SK-N-SH (cell line): ENCODE data around the gene NFAT5. TPM values are rescaled to one million over a fixed set of nuclear protein-coding genes. Genes with fewer than 3 reads are reported as not detected.
A peak's percentile ranks its signal among the peaks of the same experiment; 100 is the strongest.

ENCODE experiments used
- CTCF ChIA-PET: fragments of 300-600, 350-600 bp; formaldehyde crosslinking; extraction: SDS; loops from one replicate; lab custom pipeline; 2021; lab: Yijun Ruan, JAX
- POLR2A ChIA-PET: fragments of 350-600 bp; sonication (Branson Sonifier 250); formaldehyde crosslinking; extraction: SDS; loops from one replicate; lab custom pipeline; 2020; ENCODE audit warnings: antibody characterized with exemption, inconsistent platforms; lab: Yijun Ruan, JAX
- DNase-seq: peaks from one replicate; pipeline ENCODE4 v3.0.0; 2012
- H2AFZ ChIP-seq: fragments of 200-600 bp; sonication (generic); 2 replicates; pipeline ENCODE4 v1.8.1; 2016; ENCODE audit warnings: antibody characterized with exemption, mild to moderate bottlenecking, low read depth
- H3F3A ChIP-seq: fragments of 200-600 bp; sonication (generic); replicated peaks from 2 replicates; pipeline ENCODE3; 2016; ENCODE audit warnings: antibody characterized with exemption, mild to moderate bottlenecking; ENCODE audit not compliant: insufficient read depth
- H3K27ac ChIP-seq, 2 experiments: fragments of 200-500 bp in 1 of 2; fragments of 200-600 bp in 1 of 2; sonication (Bioruptor generic) in 1 of 2; sonication (generic), shearing (Covaris generic) in 1 of 2; 2 replicates each; pipeline versions ENCODE4 v1.5.1 to v1.6.1; 2014 to 2016; ENCODE audit warnings: low read depth in 2 of 2, inconsistent platforms in 1 of 2, low read length in 1 of 2, mild to moderate bottlenecking in 1 of 2, mixed read lengths in 1 of 2
- H3K27me3 ChIP-seq: fragments of 200-600 bp; sonication (generic), shearing (Covaris generic); 2 replicates; pipeline ENCODE4 v1.6.1; 2016; ENCODE audit warnings: mixed run types; ENCODE audit not compliant: insufficient read depth
- H3K36me3 ChIP-seq, 2 experiments: fragments of 200-500 bp in 1 of 2; fragments of 200-600 bp in 1 of 2; sonication (Bioruptor generic) in 1 of 2; sonication (generic) in 1 of 2; replicated peaks in 1 of 2; 2 replicates each; pipeline versions ENCODE3 to v1.5.1; 2014 to 2016; ENCODE audit warnings: low read length in 1 of 2, mild to moderate bottlenecking in 1 of 2; ENCODE audit not compliant: insufficient read depth in 2 of 2, control insufficient read depth in 1 of 2
- H3K4me1 ChIP-seq, 2 experiments: fragments of 200-500 bp in 1 of 2; fragments of 200-600 bp in 1 of 2; sonication (Bioruptor generic) in 1 of 2; sonication (generic), shearing (Covaris generic) in 1 of 2; 2 replicates each; pipeline versions ENCODE4 v1.5.1 to v1.6.1; 2014 to 2016; ENCODE audit warnings: low read depth in 1 of 2, low read length in 1 of 2, mixed run types in 1 of 2; ENCODE audit not compliant: insufficient read depth in 2 of 2, control insufficient read depth in 1 of 2
- H3K4me2 ChIP-seq: fragments of 200-600 bp; sonication (generic), shearing (Covaris generic); 2 replicates; pipeline ENCODE4 v1.6.1; 2017; ENCODE audit warnings: mixed run types
- H3K4me3 ChIP-seq, 2 experiments: fragments of 200-500 bp in 1 of 2; fragments of 200-600 bp in 1 of 2; sonication (Bioruptor generic) in 1 of 2; sonication (generic), shearing (Covaris generic) in 1 of 2; 2 replicates each; pipeline versions ENCODE4 v1.5.1 to v1.8.1; 2014 to 2016; ENCODE audit warnings: low read depth in 2 of 2, inconsistent platforms in 1 of 2, low read length in 1 of 2, mild to moderate bottlenecking in 1 of 2, mixed read lengths in 1 of 2, moderate library complexity in 1 of 2
- H3K79me2 ChIP-seq: fragments of 200-600 bp; sonication (generic); 2 replicates; pipeline ENCODE4 v1.8.1; 2017; ENCODE audit warnings: mild to moderate bottlenecking; ENCODE audit not compliant: insufficient read depth
- H3K9ac ChIP-seq: fragments of 200-600 bp; sonication (generic); 2 replicates; pipeline ENCODE4 v1.6.1; 2017; ENCODE audit warnings: mixed run types
- H3K9me2 ChIP-seq: fragments of 200-600 bp; sonication (generic); 2 replicates; pipeline ENCODE4 v1.6.1; 2017; ENCODE audit warnings: mixed run types
- H3K9me3 ChIP-seq: fragments of 200-600 bp; sonication (generic); 2 replicates; pipeline ENCODE4 v1.6.1; 2017; ENCODE audit warnings: mixed run types, mild to moderate bottlenecking, moderate library complexity
- H4K20me1 ChIP-seq: fragments of 200-600 bp; sonication (generic); 2 replicates; pipeline ENCODE4 v1.6.1; 2017; ENCODE audit warnings: mild to moderate bottlenecking, mixed run types; ENCODE audit not compliant: insufficient read depth
- ELF1 ChIP-seq: IDR thresholded peaks from 2 replicates; pipeline ENCODE4 v1.4.0; 2012
- EP300 ChIP-seq, 2 experiments: IDR thresholded peaks; 2 replicates each; pipeline versions ENCODE4 v1.4.0 to v1.6.1; 2012; ENCODE audit warnings: borderline replicate concordance in 1 of 2, low read depth in 1 of 2, low read length in 1 of 2
- GABPA ChIP-seq: IDR thresholded peaks from 2 replicates; pipeline ENCODE4 v1.4.0; 2012; ENCODE audit warnings: low read depth, mild to moderate bottlenecking
- JUND ChIP-seq: IDR thresholded peaks from 2 replicates; pipeline ENCODE4 v1.4.0; 2012
- MEF2A ChIP-seq: IDR thresholded peaks from 2 replicates; pipeline ENCODE4 v1.4.0; 2012; ENCODE audit warnings: low read depth, borderline replicate concordance
- MXI1 ChIP-seq: IDR thresholded peaks from 2 replicates; pipeline ENCODE4 v1.6.1; 2012; ENCODE audit warnings: mild to moderate bottlenecking, low read depth, low read length, improper control_type of control experiment
- NRF1 ChIP-seq: IDR thresholded peaks from 2 replicates; pipeline ENCODE4 v1.6.1; 2012; ENCODE audit warnings: low read depth, mild to moderate bottlenecking, low read length
- POLR2AphosphoS5 ChIP-seq: IDR thresholded peaks from 2 replicates; pipeline ENCODE4 v1.6.1; 2012; ENCODE audit warnings: low read depth, low read length
- RCOR1 ChIP-seq: fragments of 150-350 bp; IDR thresholded peaks from 2 replicates; pipeline ENCODE4 v1.6.1; 2017; ENCODE audit warnings: antibody characterized with exemption, low read length
- SIN3A ChIP-seq: IDR thresholded peaks from 2 replicates; pipeline ENCODE4 v1.6.1; 2012; ENCODE audit warnings: low read depth, mild to moderate bottlenecking, low read length, moderate library complexity, borderline replicate concordance
- SMC3 ChIP-seq: IDR thresholded peaks from 2 replicates; pipeline ENCODE4 v1.6.1; 2012; ENCODE audit warnings: low read depth, low read length, improper control_type of control experiment
- TAF1 ChIP-seq: IDR thresholded peaks from 2 replicates; pipeline ENCODE4 v1.6.1; 2012; ENCODE audit warnings: low read depth, mild to moderate bottlenecking, low read length, moderate library complexity, borderline replicate concordance
- TCF12 ChIP-seq: IDR thresholded peaks from 2 replicates; pipeline ENCODE4 v1.4.0; 2012
- TEAD4 ChIP-seq: IDR thresholded peaks from 2 replicates; pipeline ENCODE4 v1.4.0; 2012; ENCODE audit warnings: mild to moderate bottlenecking, borderline replicate concordance; ENCODE audit not compliant: insufficient read depth
- YY1 ChIP-seq: IDR thresholded peaks from 2 replicates; pipeline ENCODE4 v1.4.0; 2012; ENCODE audit warnings: low read depth, mild to moderate bottlenecking
- WGBS: methylation state at CpG from one replicate; pipeline ENCODE4 v1.1.6; 2017; ENCODE audit warnings: low lambda C conversion rate; 5-methylcytosine and 5-hydroxymethylcytosine counted together
- polyA plus RNA-seq, 3 experiments: library from polyadenylated mRNA; depleted of rRNA; stranded (reverse); fragments of >200 nt; gene quantifications; 2 replicates each; pipeline ENCODE4 v1.2.3, GENCODE V29; 2012
- TF ChIP-seq, protein P1 (sequence below): fragments of 150-350 bp; IDR thresholded peaks from 2 replicates; pipeline ENCODE4 v1.6.1; 2016; ENCODE audit warnings: mild to moderate bottlenecking, low read depth, low read length
- TF ChIP-seq, protein P2 (sequence below): IDR thresholded peaks from 2 replicates; pipeline ENCODE4 v1.4.0; 2012; ENCODE audit warnings: low read depth, borderline replicate concordance
- TF ChIP-seq, protein P3 (sequence below): IDR thresholded peaks from 2 replicates; pipeline ENCODE4 v1.4.0; 2012; ENCODE audit warnings: low read depth
- TF ChIP-seq, protein P4 (sequence below): IDR thresholded peaks from 2 replicates; pipeline ENCODE4 v1.6.1; 2012; ENCODE audit warnings: mild to moderate bottlenecking, low read depth, low read length, moderate library complexity
- TF ChIP-seq, protein P5 (sequence below): IDR thresholded peaks from 2 replicates; pipeline ENCODE4; 2012

NFAT5 gene
- polyA plus RNA-seq, 1 of the 3 experiments (the other 2 are of a cell fraction), result 7.2 TPM

DNA sequence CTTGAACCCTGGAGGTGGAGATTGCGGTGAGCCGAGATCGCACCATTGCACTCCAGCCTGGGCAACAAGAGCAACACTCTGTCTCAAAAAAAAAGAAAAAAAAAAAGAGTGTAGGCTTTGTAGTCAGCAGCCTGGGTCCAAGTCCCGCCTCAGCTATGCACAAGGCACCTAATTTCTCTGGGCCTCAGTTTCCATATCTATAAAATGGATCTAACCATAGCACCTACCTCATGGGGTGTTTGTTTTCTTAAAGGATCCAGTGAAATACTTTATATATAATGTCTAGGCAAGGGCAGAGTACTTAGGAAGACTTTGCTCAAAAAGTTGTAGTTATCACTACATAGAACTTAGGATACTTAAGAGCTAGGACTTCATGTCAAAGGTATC is 45.4 kb upstream of the NFAT5 start:
- Histone ChIP-seq H2AFZ (0 out of 2 replicates have a peak overlapping the region, but pooled peaks have one; percentile 25), H3K27me3 (no peaks in the 10 kb centered on the region), H3F3A (no peaks in the 10 kb centered on the region), H3K4me1 (peaks cover 0 to 8% of the 10 kb centered on the region in 2 experiments; a peak in 1 of 4 replicates), H3K27ac (no peak overlapping the region), H3K9ac (no peak overlapping the region), H4K20me1 (no peaks in the 10 kb centered on the region), H3K9me3 (no peaks in the 10 kb centered on the region), H3K4me3 (no peak overlapping the region), H3K9me2 (no peaks in the 10 kb centered on the region), H3K79me2 (no peaks in the 10 kb centered on the region), H3K4me2 (no peak overlapping the region), H3K36me3 (no peaks in the 10 kb centered on the region)
- no peak for DNase-seq
- ChIA-PET POLR2A (no interaction called here), CTCF (no interaction called here)
- no peak for TF ChIP-seq TCF12
- TF ChIP-seq, protein P1, sequence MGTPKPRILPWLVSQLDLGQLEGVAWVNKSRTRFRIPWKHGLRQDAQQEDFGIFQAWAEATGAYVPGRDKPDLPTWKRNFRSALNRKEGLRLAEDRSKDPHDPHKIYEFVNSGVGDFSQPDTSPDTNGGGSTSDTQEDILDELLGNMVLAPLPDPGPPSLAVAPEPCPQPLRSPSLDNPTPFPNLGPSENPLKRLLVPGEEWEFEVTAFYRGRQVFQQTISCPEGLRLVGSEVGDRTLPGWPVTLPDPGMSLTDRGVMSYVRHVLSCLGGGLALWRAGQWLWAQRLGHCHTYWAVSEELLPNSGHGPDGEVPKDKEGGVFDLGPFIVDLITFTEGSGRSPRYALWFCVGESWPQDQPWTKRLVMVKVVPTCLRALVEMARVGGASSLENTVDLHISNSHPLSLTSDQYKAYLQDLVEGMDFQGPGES, result no peak
- no peak for TF ChIP-seq TAF1
- no peak for TF ChIP-seq RCOR1
- TF ChIP-seq NRF1, result no peak
- no peak for TF ChIP-seq MXI1
- TF ChIP-seq MEF2A, result no peak
- TF ChIP-seq EP300 (IDR thresholded peaks at IDR 0.05; ENCODE audit: borderline replicate concordance in 1 of 2, low read depth in 1 of 2, low read length in 1 of 2), result no peak
- no peak for TF ChIP-seq YY1
- TF ChIP-seq SIN3A, result no peak
- TF ChIP-seq POLR2AphosphoS5, result no peak
- no peak for TF ChIP-seq ELF1
- no peak for TF ChIP-seq JUND
- TF ChIP-seq, protein P2, sequence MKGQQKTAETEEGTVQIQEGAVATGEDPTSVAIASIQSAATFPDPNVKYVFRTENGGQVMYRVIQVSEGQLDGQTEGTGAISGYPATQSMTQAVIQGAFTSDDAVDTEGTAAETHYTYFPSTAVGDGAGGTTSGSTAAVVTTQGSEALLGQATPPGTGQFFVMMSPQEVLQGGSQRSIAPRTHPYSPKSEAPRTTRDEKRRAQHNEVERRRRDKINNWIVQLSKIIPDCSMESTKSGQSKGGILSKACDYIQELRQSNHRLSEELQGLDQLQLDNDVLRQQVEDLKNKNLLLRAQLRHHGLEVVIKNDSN, result no peak
- no peak for TF ChIP-seq GABPA
- no peak for TF ChIP-seq TEAD4
- TF ChIP-seq SMC3, result no peak
- 94% methylated on average over 4 of the region's 4 CpGs for WGBS

DNA sequence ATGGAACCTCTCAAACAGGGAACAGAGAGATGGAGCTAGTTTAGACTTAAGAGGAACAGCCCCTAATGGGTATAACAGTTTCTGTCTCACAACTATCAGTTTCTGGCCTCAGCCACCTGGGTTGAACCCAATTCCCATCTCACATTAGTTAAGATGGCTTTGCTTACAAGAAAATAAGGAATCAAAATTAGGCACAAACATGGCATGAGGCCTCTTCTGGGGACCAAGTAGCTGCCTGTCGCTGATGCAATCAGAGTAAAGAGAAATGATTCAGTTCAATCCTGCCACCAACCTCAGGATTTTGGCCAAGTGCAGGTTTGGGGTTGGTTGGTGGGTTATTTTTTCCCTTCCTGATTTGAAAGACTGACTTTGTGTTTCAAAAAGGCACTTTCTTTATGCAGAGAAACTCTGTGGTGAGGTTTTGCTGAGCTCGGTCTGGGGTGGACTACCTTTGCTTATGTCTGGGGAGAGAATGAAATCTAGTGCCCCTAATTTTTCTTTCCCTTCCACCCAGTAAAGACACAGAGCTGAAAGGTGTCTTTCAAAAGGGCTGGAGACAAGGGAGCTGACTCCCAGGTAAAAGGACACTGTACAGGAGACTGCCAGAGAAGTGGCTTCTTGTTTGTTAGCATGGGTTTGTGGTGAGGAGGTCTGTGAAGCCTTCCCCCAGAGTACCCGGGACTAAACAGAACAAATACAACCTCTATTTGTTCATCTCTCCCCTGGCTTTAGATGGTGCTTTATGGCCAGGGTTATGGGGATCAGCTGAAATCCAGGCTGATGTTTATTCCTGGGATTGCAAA is 44.8 kb upstream of the NFAT5 start:
- H3K9ac ChIP-seq, result no peak overlapping the region
- POLR2A ChIA-PET, result no interaction called here
- no peaks in the 10 kb centered on the region for H3K27me3 ChIP-seq
- no peak for DNase-seq
- WGBS, result 78% methylated on average over 3 of the region's 3 CpGs
- no peaks in the 10 kb centered on the region for H3K79me2 ChIP-seq
- H2AFZ ChIP-seq, result peak overlapping the region; percentile 25; the same call in 1 of the 2 replicates
- H3F3A ChIP-seq, result no peaks in the 10 kb centered on the region
- no peaks in the 10 kb centered on the region for H3K36me3 ChIP-seq
- no peak overlapping the region for H3K27ac ChIP-seq
- H3K4me2 ChIP-seq, result no peak overlapping the region
- H3K4me1 ChIP-seq, result peaks cover 0 to 8% of the 10 kb centered on the region in 2 experiments; a peak in 1 of 4 replicates
- no peaks in the 10 kb centered on the region for H3K9me2 ChIP-seq
- CTCF ChIA-PET, result interaction anchor here (0.9 kb wide), 1 partner anchor 125 kb away, joined by 3 read pairs; no protein-coding TSS in a partner anchor
- no peak overlapping the region for H3K4me3 ChIP-seq
- no peaks in the 10 kb centered on the region for H4K20me1 ChIP-seq
- H3K9me3 ChIP-seq, result no peaks in the 10 kb centered on the region
- TF ChIP-seq, protein P3, sequence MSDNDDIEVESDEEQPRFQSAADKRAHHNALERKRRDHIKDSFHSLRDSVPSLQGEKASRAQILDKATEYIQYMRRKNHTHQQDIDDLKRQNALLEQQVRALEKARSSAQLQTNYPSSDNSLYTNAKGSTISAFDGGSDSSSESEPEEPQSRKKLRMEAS, result no peak
- TF ChIP-seq YY1 (no peak), POLR2AphosphoS5 (no peak), MXI1 (no peak), SMC3 (no peak)
- TF ChIP-seq, protein P4, sequence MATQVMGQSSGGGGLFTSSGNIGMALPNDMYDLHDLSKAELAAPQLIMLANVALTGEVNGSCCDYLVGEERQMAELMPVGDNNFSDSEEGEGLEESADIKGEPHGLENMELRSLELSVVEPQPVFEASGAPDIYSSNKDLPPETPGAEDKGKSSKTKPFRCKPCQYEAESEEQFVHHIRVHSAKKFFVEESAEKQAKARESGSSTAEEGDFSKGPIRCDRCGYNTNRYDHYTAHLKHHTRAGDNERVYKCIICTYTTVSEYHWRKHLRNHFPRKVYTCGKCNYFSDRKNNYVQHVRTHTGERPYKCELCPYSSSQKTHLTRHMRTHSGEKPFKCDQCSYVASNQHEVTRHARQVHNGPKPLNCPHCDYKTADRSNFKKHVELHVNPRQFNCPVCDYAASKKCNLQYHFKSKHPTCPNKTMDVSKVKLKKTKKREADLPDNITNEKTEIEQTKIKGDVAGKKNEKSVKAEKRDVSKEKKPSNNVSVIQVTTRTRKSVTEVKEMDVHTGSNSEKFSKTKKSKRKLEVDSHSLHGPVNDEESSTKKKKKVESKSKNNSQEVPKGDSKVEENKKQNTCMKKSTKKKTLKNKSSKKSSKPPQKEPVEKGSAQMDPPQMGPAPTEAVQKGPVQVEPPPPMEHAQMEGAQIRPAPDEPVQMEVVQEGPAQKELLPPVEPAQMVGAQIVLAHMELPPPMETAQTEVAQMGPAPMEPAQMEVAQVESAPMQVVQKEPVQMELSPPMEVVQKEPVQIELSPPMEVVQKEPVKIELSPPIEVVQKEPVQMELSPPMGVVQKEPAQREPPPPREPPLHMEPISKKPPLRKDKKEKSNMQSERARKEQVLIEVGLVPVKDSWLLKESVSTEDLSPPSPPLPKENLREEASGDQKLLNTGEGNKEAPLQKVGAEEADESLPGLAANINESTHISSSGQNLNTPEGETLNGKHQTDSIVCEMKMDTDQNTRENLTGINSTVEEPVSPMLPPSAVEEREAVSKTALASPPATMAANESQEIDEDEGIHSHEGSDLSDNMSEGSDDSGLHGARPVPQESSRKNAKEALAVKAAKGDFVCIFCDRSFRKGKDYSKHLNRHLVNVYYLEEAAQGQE, result no peak
- TF ChIP-seq, protein P5, sequence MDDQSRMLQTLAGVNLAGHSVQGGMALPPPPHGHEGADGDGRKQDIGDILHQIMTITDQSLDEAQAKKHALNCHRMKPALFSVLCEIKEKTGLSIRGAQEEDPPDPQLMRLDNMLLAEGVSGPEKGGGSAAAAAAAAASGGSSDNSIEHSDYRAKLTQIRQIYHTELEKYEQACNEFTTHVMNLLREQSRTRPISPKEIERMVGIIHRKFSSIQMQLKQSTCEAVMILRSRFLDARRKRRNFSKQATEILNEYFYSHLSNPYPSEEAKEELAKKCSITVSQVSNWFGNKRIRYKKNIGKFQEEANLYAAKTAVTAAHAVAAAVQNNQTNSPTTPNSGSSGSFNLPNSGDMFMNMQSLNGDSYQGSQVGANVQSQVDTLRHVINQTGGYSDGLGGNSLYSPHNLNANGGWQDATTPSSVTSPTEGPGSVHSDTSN, result no peak
- TF ChIP-seq, protein P2, result no peak
